Suprapubic skin (tissue), 4 donors: Measurements from ENCODE around the gene MYH11.

Source experiments
- POLR2A ChIP-seq, 2 donors: fragments of 450-650 bp; IDR thresholded peaks; one replicate each; pipeline ENCODE4 v1.6.1; 2017; ENCODE audit warnings: antibody characterized with exemption in 2 of 2, mild to moderate bottlenecking in 2 of 2, moderate library complexity in 2 of 2
- POLR2AphosphoS5 ChIP-seq, 3 donors: sonication (generic); formaldehyde crosslinking; IDR thresholded peaks; one replicate each; pipeline ENCODE4 v1.6.1; 2017; ENCODE audit warnings: antibody characterized with exemption in 3 of 3
- TF ChIP-seq, protein P1 (sequence below), 2 donors: fragments of 200-600 bp in 1 of 2; fragments of 450-650 bp in 1 of 2; sonication (generic) in 1 of 2; IDR thresholded peaks; one replicate each; pipeline ENCODE4 v1.5.1; 2016 to 2019; ENCODE audit warnings: antibody characterized with exemption in 2 of 2, mild to moderate bottlenecking in 1 of 2, moderate library complexity in 1 of 2

GRCh38 chr16:15777533-15778203, 79.2 kb downstream of the MYH11 start:
- TF ChIP-seq, protein P1, sequence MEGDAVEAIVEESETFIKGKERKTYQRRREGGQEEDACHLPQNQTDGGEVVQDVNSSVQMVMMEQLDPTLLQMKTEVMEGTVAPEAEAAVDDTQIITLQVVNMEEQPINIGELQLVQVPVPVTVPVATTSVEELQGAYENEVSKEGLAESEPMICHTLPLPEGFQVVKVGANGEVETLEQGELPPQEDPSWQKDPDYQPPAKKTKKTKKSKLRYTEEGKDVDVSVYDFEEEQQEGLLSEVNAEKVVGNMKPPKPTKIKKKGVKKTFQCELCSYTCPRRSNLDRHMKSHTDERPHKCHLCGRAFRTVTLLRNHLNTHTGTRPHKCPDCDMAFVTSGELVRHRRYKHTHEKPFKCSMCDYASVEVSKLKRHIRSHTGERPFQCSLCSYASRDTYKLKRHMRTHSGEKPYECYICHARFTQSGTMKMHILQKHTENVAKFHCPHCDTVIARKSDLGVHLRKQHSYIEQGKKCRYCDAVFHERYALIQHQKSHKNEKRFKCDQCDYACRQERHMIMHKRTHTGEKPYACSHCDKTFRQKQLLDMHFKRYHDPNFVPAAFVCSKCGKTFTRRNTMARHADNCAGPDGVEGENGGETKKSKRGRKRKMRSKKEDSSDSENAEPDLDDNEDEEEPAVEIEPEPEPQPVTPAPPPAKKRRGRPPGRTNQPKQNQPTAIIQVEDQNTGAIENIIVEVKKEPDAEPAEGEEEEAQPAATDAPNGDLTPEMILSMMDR (IDR thresholded peaks at IDR 0.05): no peak
- no peak for TF ChIP-seq POLR2A (IDR thresholded peaks at IDR 0.05)
- no peak for TF ChIP-seq POLR2AphosphoS5 (IDR thresholded peaks at IDR 0.05)
